Measurements from ENCODE around the gene CFTR. TPM values are rescaled to one million over a fixed set of nuclear protein-coding genes. Genes with fewer than 3 reads are reported as not detected.

The CFTR gene
- polyA plus RNA-seq, 2 of the 4 experiments (the other 2 are of a cell fraction): 0.13 to 0.31 TPM

DNA sequence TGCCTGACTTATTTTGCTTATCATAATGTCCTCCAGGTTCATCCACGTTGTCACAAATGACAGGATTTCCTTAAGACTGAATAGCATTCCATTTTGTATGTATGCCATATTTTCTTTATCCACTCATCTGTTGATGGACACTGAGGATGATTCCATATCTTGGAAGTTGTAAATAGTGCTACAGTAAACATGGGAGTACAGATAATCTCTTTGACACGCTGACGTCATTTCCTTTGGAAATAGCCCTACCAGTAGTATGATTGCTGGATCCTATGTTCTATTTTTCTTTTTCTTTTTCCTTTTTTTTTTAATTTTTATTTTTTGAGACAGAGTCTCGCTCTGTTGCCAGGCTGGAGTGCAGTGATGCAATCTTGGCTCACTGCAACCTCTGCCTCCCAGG lies 225.8 kb downstream of the CFTR start (continued):
- TF ChIP-seq, protein P1, sequence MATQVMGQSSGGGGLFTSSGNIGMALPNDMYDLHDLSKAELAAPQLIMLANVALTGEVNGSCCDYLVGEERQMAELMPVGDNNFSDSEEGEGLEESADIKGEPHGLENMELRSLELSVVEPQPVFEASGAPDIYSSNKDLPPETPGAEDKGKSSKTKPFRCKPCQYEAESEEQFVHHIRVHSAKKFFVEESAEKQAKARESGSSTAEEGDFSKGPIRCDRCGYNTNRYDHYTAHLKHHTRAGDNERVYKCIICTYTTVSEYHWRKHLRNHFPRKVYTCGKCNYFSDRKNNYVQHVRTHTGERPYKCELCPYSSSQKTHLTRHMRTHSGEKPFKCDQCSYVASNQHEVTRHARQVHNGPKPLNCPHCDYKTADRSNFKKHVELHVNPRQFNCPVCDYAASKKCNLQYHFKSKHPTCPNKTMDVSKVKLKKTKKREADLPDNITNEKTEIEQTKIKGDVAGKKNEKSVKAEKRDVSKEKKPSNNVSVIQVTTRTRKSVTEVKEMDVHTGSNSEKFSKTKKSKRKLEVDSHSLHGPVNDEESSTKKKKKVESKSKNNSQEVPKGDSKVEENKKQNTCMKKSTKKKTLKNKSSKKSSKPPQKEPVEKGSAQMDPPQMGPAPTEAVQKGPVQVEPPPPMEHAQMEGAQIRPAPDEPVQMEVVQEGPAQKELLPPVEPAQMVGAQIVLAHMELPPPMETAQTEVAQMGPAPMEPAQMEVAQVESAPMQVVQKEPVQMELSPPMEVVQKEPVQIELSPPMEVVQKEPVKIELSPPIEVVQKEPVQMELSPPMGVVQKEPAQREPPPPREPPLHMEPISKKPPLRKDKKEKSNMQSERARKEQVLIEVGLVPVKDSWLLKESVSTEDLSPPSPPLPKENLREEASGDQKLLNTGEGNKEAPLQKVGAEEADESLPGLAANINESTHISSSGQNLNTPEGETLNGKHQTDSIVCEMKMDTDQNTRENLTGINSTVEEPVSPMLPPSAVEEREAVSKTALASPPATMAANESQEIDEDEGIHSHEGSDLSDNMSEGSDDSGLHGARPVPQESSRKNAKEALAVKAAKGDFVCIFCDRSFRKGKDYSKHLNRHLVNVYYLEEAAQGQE (IDR thresholded peaks at IDR 0.05): no peak
- TF ChIP-seq ZNF302 (CRISPR knock-in tag; IDR thresholded peaks at IDR 0.05) (no peak), EHMT2 (IDR thresholded peaks at IDR 0.05; ENCODE audit: low read depth) (no peak), KDM5A (IDR thresholded peaks at IDR 0.05) (no peak)
- TF ChIP-seq, protein P2, sequence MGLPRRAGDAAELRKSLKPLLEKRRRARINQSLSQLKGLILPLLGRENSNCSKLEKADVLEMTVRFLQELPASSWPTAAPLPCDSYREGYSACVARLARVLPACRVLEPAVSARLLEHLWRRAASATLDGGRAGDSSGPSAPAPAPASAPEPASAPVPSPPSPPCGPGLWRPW (IDR thresholded peaks at IDR 0.05): no peak

DNA sequence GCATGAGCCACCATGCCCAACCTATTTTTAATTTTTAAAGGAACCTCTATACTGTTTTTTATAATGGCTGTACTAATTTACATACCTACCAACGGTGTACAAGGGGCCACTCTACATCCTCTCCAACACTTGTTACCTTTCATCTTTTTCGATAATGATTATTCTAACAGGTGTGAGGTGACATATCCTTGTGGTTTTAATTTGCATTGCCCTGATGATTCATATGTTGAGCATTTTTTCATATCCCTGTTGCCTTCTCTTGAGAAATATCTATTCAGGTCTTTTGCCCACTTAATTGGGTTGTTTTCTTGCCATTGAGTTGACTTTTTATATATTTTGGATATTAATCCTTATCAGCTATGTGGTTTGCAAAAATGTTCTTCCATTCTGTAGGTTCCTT lies 226.4 kb downstream of the CFTR start:
- FAIRE-seq (no peak), DNase-seq (ENCODE audit: low read depth in 1 of 2, low spot score in 1 of 2) (no peak), ATAC-seq (no peak)
- Histone ChIP-seq H3K4me2 (no peak overlapping the region), H3K27ac (no peak overlapping the region), H3K4me1 (0 out of 3 replicates have a peak, but pooled peaks cover 6% of the 10 kb centered on the region), H3K4me3 (no peak overlapping the region), H3K9me3 (no peaks in the 10 kb centered on the region)
- WGBS (ENCODE audit: missing lambda C conversion rate): 55% methylated on average over 2 of the region's 2 CpGs
- TF ChIP-seq HOXA7 (CRISPR knock-in tag; IDR thresholded peaks at IDR 0.05) (no peak), KDM5A (IDR thresholded peaks at IDR 0.05) (no peak), HOXB5 (CRISPR knock-in tag; IDR thresholded peaks at IDR 0.05) (no peak), RARB (CRISPR knock-in tag; IDR thresholded peaks at IDR 0.05) (no peak), CEBPB (IDR thresholded peaks at IDR 0.05) (no peak), CBX2 (IDR thresholded peaks at IDR 0.05; ENCODE audit: borderline replicate concordance, low read depth) (no peak), RFX5 (IDR thresholded peaks at IDR 0.05) (no peak), RAD21 (conservative IDR thresholded peaks at IDR 0.05 in 1 of 2, IDR thresholded peaks at IDR 0.05 in 1 of 2) (no peak), ZC3H11A (IDR thresholded peaks at IDR 0.05) (no peak), RCOR1 (IDR thresholded peaks at IDR 0.05; ENCODE audit: low read depth, low read length) (no peak), MYC (IDR thresholded peaks at IDR 0.05; ENCODE audit: borderline replicate concordance, low read length) (no peak), PHF8 (IDR thresholded peaks at IDR 0.05; ENCODE audit: borderline replicate concordance, low read depth) (no peak), JUNB (IDR thresholded peaks at IDR 0.05) (no peak), TP53 (CRISPR knock-in tag; IDR thresholded peaks at IDR 0.05) (no peak), JUN (IDR thresholded peaks at IDR 0.05) (no peak), ESRRA (IDR thresholded peaks at IDR 0.05; ENCODE audit: borderline replicate concordance, low read length) (no peak)
- TF ChIP-seq, protein P3, sequence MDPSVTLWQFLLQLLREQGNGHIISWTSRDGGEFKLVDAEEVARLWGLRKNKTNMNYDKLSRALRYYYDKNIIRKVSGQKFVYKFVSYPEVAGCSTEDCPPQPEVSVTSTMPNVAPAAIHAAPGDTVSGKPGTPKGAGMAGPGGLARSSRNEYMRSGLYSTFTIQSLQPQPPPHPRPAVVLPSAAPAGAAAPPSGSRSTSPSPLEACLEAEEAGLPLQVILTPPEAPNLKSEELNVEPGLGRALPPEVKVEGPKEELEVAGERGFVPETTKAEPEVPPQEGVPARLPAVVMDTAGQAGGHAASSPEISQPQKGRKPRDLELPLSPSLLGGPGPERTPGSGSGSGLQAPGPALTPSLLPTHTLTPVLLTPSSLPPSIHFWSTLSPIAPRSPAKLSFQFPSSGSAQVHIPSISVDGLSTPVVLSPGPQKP (IDR thresholded peaks at IDR 0.05; ENCODE audit: low read depth, low read length): no peak
- TF ChIP-seq, protein P4, sequence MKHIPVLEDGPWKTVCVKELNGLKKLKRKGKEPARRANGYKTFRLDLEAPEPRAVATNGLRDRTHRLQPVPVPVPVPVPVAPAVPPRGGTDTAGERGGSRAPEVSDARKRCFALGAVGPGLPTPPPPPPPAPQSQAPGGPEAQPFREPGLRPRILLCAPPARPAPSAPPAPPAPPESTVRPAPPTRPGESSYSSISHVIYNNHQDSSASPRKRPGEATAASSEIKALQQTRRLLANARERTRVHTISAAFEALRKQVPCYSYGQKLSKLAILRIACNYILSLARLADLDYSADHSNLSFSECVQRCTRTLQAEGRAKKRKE (CRISPR knock-in tag; IDR thresholded peaks at IDR 0.05; ENCODE audit: low read depth): no peak
- TF ChIP-seq, protein P5, sequence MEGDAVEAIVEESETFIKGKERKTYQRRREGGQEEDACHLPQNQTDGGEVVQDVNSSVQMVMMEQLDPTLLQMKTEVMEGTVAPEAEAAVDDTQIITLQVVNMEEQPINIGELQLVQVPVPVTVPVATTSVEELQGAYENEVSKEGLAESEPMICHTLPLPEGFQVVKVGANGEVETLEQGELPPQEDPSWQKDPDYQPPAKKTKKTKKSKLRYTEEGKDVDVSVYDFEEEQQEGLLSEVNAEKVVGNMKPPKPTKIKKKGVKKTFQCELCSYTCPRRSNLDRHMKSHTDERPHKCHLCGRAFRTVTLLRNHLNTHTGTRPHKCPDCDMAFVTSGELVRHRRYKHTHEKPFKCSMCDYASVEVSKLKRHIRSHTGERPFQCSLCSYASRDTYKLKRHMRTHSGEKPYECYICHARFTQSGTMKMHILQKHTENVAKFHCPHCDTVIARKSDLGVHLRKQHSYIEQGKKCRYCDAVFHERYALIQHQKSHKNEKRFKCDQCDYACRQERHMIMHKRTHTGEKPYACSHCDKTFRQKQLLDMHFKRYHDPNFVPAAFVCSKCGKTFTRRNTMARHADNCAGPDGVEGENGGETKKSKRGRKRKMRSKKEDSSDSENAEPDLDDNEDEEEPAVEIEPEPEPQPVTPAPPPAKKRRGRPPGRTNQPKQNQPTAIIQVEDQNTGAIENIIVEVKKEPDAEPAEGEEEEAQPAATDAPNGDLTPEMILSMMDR (IDR thresholded peaks at IDR 0.05): no peak
- TF ChIP-seq, protein P6, sequence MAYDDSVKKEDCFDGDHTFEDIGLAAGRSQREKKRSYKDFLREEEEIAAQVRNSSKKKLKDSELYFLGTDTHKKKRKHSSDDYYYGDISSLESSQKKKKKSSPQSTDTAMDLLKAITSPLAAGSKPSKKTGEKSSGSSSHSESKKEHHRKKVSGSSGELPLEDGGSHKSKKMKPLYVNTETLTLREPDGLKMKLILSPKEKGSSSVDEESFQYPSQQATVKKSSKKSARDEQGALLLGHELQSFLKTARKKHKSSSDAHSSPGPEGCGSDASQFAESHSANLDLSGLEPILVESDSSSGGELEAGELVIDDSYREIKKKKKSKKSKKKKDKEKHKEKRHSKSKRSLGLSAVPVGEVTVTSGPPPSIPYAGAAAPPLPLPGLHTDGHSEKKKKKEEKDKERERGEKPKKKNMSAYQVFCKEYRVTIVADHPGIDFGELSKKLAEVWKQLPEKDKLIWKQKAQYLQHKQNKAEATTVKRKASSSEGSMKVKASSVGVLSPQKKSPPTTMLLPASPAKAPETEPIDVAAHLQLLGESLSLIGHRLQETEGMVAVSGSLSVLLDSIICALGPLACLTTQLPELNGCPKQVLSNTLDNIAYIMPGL (CRISPR knock-in tag; IDR thresholded peaks at IDR 0.05; ENCODE audit: borderline replicate concordance): no peak
- ChIA-PET POLR2A (no interaction called here), CTCF (interaction anchor here (2.4 kb wide), 1 partner anchor 10 kb away, joined by 8 read pairs; no protein-coding TSS in a partner anchor)
